T-helper 2 cell treated with Interferon-gamma antibody and Interleukin-4, amounts not matched to agents 100 ng/mL and 5 ng/mL, for 36 hours (primary cell): ENCODE measurements around the gene CCNF. TPM values are rescaled to one million over a fixed set of nuclear protein-coding genes. Genes with fewer than 3 reads are reported as not detected.

Experiments used
- intact Hi-C: fragments of 100-400 bp; cut with micrococcal nuclease; formaldehyde crosslinking; loops from one replicate; pipeline ENCODE4 v1.15.1; 2023
- total RNA-seq: library from RNA; stranded (reverse); gene quantifications from 2 replicates; pipeline ENCODE4 v1.2.3, GENCODE V29; 2022

Gene CCNF
- total RNA-seq, 1 donor from 2014 or later = 64.7 TPM

DNA sequence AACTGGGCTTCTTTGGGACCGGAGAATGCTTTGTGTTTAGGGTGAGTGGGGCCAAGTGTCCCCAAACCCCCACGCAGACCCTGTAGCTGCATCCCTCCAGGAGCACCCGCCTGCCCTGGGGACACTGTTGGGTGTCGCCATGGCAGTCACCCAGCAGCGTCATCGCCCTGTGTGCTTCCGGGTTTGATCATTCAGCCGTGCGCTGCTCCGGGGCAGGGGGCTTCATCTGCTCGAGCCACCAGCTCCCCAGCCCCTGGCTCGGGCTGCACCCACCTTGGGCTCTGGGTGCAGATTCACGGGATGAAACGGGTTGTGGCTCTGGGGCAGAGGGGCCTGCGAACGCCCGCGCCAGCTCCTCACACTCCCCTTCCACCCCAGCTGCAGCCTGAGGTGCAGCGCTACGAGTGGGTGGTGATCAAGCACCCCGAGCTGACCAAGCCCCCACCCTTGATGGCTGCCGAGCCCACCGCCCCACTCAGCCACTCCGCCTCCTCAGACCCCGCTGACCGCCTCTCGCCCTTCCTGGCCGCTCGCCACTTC is 70.7 kb downstream of the CCNF start:
- intact Hi-C loops = loop anchor here (2.0 kb wide), 2 partner anchors 159 to 305 kb away; partner anchors contain the start of gene ABCA3

DNA sequence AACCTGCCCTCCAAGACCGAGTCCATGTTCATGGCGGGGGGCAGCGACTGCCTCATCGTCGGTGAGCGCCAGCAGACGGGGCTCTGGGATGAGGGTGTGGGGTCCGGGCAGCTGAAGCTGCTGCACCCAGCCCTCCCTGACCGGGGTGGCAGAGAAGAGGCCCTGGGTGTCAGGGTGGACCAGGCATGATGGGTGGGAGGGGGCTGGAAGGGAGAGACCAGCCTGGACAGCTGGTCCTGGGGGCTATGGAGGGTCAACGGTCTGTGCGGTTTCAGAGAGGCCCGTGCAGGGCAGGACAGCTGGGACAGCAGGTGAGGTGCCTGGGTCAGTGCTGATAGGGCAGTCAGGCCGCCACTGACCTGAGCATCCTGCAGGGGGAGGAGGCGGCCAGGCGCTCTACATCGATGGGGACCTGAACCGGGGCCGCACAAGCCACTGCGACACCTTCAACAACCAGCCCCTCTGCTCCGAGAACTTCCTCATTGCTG is 71.2 kb downstream of the CCNF start:
- intact Hi-C loops = loop anchor here (2.0 kb wide), 2 partner anchors 160 to 306 kb away; partner anchors contain the start of gene ABCA3

- intact Hi-C loops = loop anchor here (2.0 kb wide), 2 partner anchors 160 to 306 kb away; partner anchors contain the start of gene ABCA3
Measured at GRCh38 chr16:2500918-2501750, 71.9 kb downstream of the CCNF start.

DNA sequence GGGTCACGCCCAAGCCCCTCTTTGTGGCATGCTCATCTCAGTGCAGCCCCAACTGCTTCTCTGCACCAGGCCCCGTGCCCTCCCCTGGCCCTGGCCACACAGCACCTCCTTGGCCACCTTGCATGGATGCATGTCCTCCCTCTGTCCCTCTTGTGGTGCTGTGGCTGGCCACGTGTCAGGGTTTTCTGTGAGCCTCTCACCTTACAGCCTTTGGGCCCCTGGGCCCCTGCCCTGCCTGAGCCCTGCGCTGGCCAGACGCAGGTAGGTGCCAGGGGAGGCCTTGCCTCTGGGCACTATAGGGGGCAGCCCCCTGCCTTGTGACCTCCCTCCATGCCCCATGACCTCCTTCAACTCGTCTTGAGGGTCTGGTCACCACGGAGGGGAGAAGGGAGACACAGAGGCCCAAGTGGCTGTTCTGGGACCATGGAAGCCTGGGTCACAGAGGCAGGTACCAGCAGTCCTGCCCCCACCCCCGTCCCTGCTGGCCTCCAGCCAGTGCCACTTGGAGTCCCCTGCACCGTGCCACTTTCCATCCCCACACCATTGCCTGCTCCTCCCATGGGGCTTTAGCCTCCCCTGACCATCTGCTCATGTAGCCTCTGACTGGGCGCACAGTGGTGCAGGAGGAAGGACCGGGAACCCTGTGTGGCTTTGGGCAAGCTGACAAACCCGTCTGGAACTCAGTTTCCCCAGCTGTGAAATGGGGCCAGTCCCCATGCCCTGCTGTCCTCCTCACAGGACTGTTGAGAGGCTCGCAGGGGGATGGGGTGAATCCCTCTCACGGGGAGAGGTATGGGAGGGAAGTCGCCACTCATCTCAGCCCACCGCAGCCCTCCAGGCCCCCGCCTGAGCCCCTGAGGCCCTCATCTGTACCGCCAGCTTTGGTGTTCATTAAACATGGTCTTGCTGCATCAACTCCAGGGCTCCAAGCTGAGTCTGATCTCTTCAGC is 73.0 kb downstream of the CCNF start:
- intact Hi-C loops = loop anchor here (2.0 kb wide), 2 partner anchors 161 to 307 kb away; partner anchors contain the start of gene ABCA3

DNA sequence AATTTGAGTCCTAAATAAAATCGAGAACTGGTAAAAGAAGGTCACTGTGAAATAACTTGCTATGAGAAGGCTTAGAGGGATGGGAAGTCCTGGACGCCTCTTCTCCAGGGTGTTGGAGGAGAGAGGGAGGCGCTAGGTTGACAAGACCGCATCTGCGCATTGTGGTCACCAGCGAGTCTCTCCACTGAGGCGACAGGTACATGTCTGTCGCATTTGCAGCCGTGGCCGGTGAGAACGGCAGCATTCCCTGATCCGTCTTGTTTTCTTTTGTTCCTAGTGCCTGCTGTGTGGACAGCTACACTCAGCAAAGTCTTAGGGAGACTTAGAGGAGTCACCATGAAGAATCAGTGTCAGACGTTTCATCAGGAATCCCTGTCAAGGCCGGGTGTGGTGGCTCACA is 76.4 kb downstream of the CCNF start:
- intact Hi-C loops = no loop called here

- intact Hi-C loops = no loop called here
Measured at GRCh38 chr16:2507052-2507659, 77.9 kb downstream of the CCNF start.

DNA sequence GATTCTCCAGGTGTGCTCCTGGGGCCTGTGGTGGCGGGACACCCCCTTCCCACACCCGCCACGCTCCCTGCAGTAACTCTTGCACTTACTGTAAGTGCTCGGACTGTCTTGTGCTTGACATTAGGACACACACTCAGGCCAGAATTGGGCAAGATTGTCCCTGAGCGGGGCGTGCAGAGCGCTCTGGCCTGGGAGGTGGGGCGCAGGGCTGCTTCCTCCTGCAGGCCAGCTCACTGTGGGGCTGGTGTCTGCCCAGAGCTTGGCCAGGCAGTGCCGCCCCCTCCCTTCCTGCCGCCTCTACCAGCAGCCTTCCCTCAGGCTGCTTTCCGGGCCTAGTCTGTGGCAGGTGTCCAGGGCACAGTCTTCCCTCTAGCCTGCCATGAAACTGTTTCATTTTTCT is 78.4 kb downstream of the CCNF start:
- intact Hi-C loops = no loop called here

Other genes with a start within 250 kb of the CCNF start
- 0.16 and 0.20 TPM in 2 replicates for gene CASKIN1, start 232.8 kb upstream of the CCNF start, total RNA-seq
- 38.4 and 39.4 TPM in 2 replicates for gene MLST8, start 224.0 kb upstream of the CCNF start, total RNA-seq
- gene BRICD5, start 218.6 kb upstream of the CCNF start, total RNA-seq = 10.6 and 12.1 TPM in 2 replicates
- 24.4 and 26.1 TPM in 2 replicates for gene PGP, start 214.6 kb upstream of the CCNF start, total RNA-seq
- gene E4F1, start 205.9 kb upstream of the CCNF start, total RNA-seq = 30.3 and 30.9 TPM in 2 replicates
- 2.6 and 2.8 TPM in 2 replicates for gene DNASE1L2, start 193.0 kb upstream of the CCNF start, total RNA-seq
- 30.2 and 34.2 TPM in 2 replicates for gene ECI1, start 177.9 kb upstream of the CCNF start, total RNA-seq
- 299 and 307 TPM in 2 replicates for gene RNPS1, start 161.3 kb upstream of the CCNF start, total RNA-seq
- gene ABCA3, start 88.7 kb upstream of the CCNF start, total RNA-seq = 6.6 and 7.0 TPM in 2 replicates
- gene TEDC2, start 30.7 kb downstream of the CCNF start, total RNA-seq = 21.6 and 26.6 TPM in 2 replicates
- gene NTN3, start 41.9 kb downstream of the CCNF start, total RNA-seq = not detected in 2 replicates
- 11.3 and 11.5 TPM in 2 replicates for gene TBC1D24, start 45.7 kb downstream of the CCNF start, total RNA-seq
- gene ATP6V0C, start 84.5 kb downstream of the CCNF start, total RNA-seq = 94.4 and 99.5 TPM in 2 replicates
- gene AMDHD2, start 90.9 kb downstream of the CCNF start, total RNA-seq = 41.2 and 44.8 TPM in 2 replicates
- gene CEMP1, start 102.0 kb downstream of the CCNF start, total RNA-seq = not detected in 2 replicates
- 46.5 and 47.1 TPM in 2 replicates for gene PDPK1, start 108.6 kb downstream of the CCNF start, total RNA-seq